SU-DHL-6 (cell line): ENCODE results near the gene NPW.
A peak's percentile ranks its signal among the peaks of the same experiment; 100 is the strongest.

Experiments
- H2AFZ ChIP-seq: fragments of 200-600 bp; sonication (generic); 2 replicates; pipeline ENCODE4 v1.6.1; 2014; ENCODE audit warnings: low read depth, mild to moderate bottlenecking, moderate library complexity, mixed read lengths, antibody characterized with exemption, low read length; ENCODE audit not compliant: severe bottlenecking
- H3F3A ChIP-seq: fragments of 200-600 bp; shearing (Covaris generic); 2 replicates; pipeline ENCODE4 v1.6.0; 2016; ENCODE audit warnings: antibody characterized with exemption, mild to moderate bottlenecking; ENCODE audit not compliant: insufficient read depth
- H3K27ac ChIP-seq: fragments of 200-600 bp; sonication (generic); 2 replicates; pipeline ENCODE4 v1.5.1; 2016; ENCODE audit warnings: low read depth, mild to moderate bottlenecking, low read length, moderate library complexity, mixed read lengths
- H3K27me3 ChIP-seq: fragments of 200-600 bp; sonication (generic), shearing (Covaris generic); 2 replicates; pipeline ENCODE4 v1.6.0; 2014; ENCODE audit warnings: mild to moderate bottlenecking, low read length
- H3K36me3 ChIP-seq: fragments of 200-600 bp; sonication (generic); 2 replicates; pipeline ENCODE4 v1.6.1; 2014; ENCODE audit warnings: mild to moderate bottlenecking, low read length, mixed read lengths
- H3K4me2 ChIP-seq: fragments of 300-600, 200-600 bp; shearing (Covaris generic), sonication (generic); 2 replicates; pipeline ENCODE4 v1.6.0; 2014; ENCODE audit warnings: low read length, low read depth, mild to moderate bottlenecking; ENCODE audit not compliant: poor library complexity, severe bottlenecking
- H3K4me3 ChIP-seq: fragments of 200-600 bp; sonication (generic); 2 replicates; pipeline ENCODE4 v1.5.1; 2014; ENCODE audit warnings: antibody characterized with exemption, low read length, mild to moderate bottlenecking, mixed read lengths; ENCODE audit not compliant: insufficient read depth, poor library complexity, severe bottlenecking
- H3K79me2 ChIP-seq: fragments of 200-600 bp; sonication (generic); 2 replicates; pipeline ENCODE4 v1.6.1; 2014; ENCODE audit warnings: mild to moderate bottlenecking, low read length, moderate library complexity; ENCODE audit not compliant: insufficient read depth
- H3K9ac ChIP-seq: fragments of 200-600 bp; sonication (generic); 2 replicates; pipeline ENCODE4 v1.7.0; 2014; ENCODE audit warnings: mild to moderate bottlenecking, low read length
- H3K9me2 ChIP-seq: fragments of 200-600 bp; sonication (generic); replicated peaks from 2 replicates; pipeline ENCODE4 v1.6.1; 2014; ENCODE audit warnings: low read length; ENCODE audit not compliant: insufficient read depth
- H3K9me3 ChIP-seq: fragments of 200-600 bp; sonication (generic); 2 replicates; pipeline ENCODE4 v1.6.1; 2014; ENCODE audit warnings: low read length, mixed read lengths; ENCODE audit not compliant: insufficient read depth
- H4K20me1 ChIP-seq: fragments of 200-600 bp; sonication (generic); 2 replicates; pipeline ENCODE4 v1.6.1; 2014; ENCODE audit warnings: low read depth, mild to moderate bottlenecking, antibody characterized with exemption, low read length, moderate library complexity, mixed read lengths
- EZH2phosphoT487 ChIP-seq: fragments of 200-600 bp; sonication (generic), shearing (Covaris generic); conservative IDR thresholded peaks from 2 replicates; pipeline ENCODE4 v1.6.1; 2018; ENCODE audit warnings: mild to moderate bottlenecking, antibody characterized with exemption, low read length, moderate library complexity, mixed read lengths
- TF ChIP-seq, protein P1 (sequence below): fragments of 200-600 bp; sonication (generic); IDR thresholded peaks from one replicate; pipeline ENCODE4 v1.5.1; 2017; ENCODE audit warnings: antibody characterized with exemption, mild to moderate bottlenecking, low read length, moderate library complexity; ENCODE audit not compliant: insufficient read depth, poor library complexity, severe bottlenecking

NPW gene

DNA sequence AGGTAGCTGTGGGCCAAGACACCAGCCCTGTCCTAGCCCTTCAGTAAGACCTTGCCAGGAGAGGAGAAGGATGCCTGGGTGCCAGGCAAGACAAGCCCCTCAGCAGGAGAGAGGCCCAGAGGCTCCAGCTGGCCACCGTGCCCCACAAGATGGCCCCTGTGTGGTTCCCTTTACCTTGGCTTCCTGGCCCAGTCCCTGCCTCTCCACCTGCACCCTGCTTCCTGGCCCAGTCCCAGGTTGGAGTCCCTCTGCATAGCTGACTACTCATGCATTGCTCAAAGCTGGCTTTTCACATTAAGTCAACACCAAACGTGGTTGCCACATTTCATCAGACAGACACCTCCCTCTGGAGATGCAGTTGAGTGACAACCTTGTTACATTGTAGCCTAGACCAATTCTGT lies 25.9 kb upstream of the NPW start:
- Histone ChIP-seq H3K27me3 (no peaks in the 10 kb centered on the region), H3K9me2 (no peaks in the 10 kb centered on the region), H3K79me2 (no peaks in the 10 kb centered on the region), H4K20me1 (no peaks in the 10 kb centered on the region), H3K4me3 (no peak overlapping the region), H3K27ac (0 out of 2 replicates have a peak overlapping the region, but pooled peaks have one; percentile 8), H3K9ac (no peak overlapping the region), H2AFZ (no peak overlapping the region), H3F3A (peaks cover 13% of the 10 kb centered on the region), H3K36me3 (no peaks in the 10 kb centered on the region), H3K9me3 (no peaks in the 10 kb centered on the region), H3K4me2 (no peak overlapping the region)
- TF ChIP-seq EZH2phosphoT487: no peak
- TF ChIP-seq, protein P1, sequence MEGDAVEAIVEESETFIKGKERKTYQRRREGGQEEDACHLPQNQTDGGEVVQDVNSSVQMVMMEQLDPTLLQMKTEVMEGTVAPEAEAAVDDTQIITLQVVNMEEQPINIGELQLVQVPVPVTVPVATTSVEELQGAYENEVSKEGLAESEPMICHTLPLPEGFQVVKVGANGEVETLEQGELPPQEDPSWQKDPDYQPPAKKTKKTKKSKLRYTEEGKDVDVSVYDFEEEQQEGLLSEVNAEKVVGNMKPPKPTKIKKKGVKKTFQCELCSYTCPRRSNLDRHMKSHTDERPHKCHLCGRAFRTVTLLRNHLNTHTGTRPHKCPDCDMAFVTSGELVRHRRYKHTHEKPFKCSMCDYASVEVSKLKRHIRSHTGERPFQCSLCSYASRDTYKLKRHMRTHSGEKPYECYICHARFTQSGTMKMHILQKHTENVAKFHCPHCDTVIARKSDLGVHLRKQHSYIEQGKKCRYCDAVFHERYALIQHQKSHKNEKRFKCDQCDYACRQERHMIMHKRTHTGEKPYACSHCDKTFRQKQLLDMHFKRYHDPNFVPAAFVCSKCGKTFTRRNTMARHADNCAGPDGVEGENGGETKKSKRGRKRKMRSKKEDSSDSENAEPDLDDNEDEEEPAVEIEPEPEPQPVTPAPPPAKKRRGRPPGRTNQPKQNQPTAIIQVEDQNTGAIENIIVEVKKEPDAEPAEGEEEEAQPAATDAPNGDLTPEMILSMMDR: no peak

DNA sequence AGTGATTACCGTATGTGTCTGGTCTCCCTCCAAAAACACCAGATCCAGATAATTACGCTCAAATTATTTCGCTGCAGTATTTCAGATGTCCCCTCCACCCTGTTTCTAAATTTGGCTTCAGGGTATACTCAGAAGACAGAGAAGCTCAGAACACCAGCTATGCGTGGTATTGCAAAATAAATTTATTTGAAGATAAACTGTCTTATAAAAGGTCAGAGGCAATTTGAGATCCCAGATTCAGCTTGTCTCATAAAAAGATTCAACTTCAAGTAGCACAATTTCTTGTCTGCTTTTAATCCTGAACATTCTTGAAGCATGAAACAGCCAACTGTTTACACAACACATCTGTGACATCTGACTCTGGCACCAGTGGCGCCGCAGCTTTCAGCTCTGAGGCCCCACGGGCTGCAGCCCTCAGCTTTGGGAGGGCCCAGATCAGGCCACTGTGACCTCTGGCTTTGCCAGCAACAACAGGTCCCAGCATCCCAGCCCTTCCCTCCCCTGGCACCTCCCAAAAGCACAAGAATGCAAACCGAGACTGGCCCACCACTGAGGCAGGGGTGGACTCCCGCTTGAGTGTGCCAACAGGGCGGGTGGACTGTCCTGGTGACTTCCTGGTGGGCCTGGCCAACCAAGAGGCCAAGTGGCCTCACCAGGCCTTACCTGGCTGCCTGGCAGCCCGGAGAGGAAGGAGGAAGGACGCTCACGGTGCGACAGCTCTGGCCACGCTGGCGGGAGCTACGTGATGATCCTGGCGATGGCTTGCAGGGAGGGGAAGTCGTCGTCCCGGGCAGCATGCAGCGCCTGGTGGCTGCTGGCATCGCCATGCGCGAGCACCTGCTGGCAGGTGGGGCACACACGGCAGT lies 21.9 kb upstream of the NPW start:
- Histone ChIP-seq H3F3A (peaks cover 9% of the 10 kb centered on the region), H3K9ac (no peak overlapping the region), H3K4me2 (no peak overlapping the region), H3K9me3 (no peaks in the 10 kb centered on the region), H3K79me2 (no peaks in the 10 kb centered on the region), H3K4me3 (no peak overlapping the region), H3K27me3 (no peaks in the 10 kb centered on the region), H3K9me2 (no peaks in the 10 kb centered on the region), H3K27ac (no peak overlapping the region), H4K20me1 (no peaks in the 10 kb centered on the region), H2AFZ (no peak overlapping the region), H3K36me3 (no peaks in the 10 kb centered on the region)
- TF ChIP-seq, protein P1: no peak
- no peak for TF ChIP-seq EZH2phosphoT487

DNA sequence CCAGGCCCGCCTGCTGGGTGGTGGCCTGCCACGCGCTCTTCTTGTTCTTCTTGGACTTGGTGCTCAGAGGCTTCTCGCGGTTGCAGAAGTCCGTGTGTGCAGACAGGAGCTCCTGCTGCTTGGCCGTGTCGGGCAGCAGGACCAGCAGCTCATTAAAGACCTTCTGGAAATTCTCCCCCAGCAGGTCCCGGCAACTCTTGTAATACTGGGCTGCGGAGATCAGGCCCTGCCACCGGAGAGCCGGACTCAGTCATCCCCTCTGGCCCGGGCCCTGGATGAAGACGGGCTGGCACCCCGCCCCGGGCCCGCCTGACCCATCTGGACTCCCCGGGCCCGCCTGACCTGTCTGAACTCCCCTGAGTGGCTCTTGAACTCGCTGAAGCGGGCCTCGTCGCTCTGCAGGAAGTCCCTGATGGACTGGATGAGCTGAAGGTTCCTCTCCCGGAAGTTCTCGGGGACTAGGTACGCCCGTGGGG lies 21.2 kb upstream of the NPW start:
- no peaks in the 10 kb centered on the region for H3K27me3 ChIP-seq
- H3K9ac ChIP-seq: no peak overlapping the region
- H3K9me3 ChIP-seq: no peaks in the 10 kb centered on the region
- no peak overlapping the region for H3K27ac ChIP-seq
- H3K4me3 ChIP-seq: no peak overlapping the region
- no peaks in the 10 kb centered on the region for H3K36me3 ChIP-seq
- no peaks in the 10 kb centered on the region; the same call in 1 of the 2 replicates for H4K20me1 ChIP-seq
- H3F3A ChIP-seq: peaks cover 9% of the 10 kb centered on the region
- no peak overlapping the region for H2AFZ ChIP-seq
- TF ChIP-seq, protein P1: no peak
- TF ChIP-seq EZH2phosphoT487: no peak
- H3K9me2 ChIP-seq: no peaks in the 10 kb centered on the region
- H3K4me2 ChIP-seq: no peak overlapping the region
- peaks cover 2% of the 10 kb centered on the region for H3K79me2 ChIP-seq
